ENCODE results near the gene NCR1.
"Not testable (repeated sequence)": the region's sequence is repeated elsewhere in the genome, so short reads cannot be mapped to it uniquely, and the experiment has no call there.

The NCR1 gene

GRCh38 chr19:54938906-54939305 is 33.0 kb downstream of the NCR1 start:
- in situ Hi-C loops (cut with HindIII; ENCODE audit: low sequenced_read_pairs): no loop called here
- no peak overlapping the region for H3K4me3 ChIP-seq (ENCODE audit: low read depth, low read length)
- no peak for TF ChIP-seq CTCF (IDR thresholded peaks at IDR 0.05; ENCODE audit: low read depth, low read length)
- DNase-seq (ENCODE audit: low read depth, low spot score): no peak

- DNase-seq (ENCODE audit: low read depth, low spot score); in situ Hi-C loops (cut with HindIII; ENCODE audit: low sequenced_read_pairs); H3K4me3 ChIP-seq (ENCODE audit: low read depth, low read length): not testable (repeated sequence)
Measured at GRCh38 chr19:54939538-54939937, 33.6 kb downstream of the NCR1 start.

GRCh38 chr19:54943772-54944361 is 37.9 kb downstream of the NCR1 start:
- in situ Hi-C loops (cut with HindIII; ENCODE audit: low sequenced_read_pairs); DNase-seq (ENCODE audit: low read depth, low spot score); H3K4me3 ChIP-seq (ENCODE audit: low read depth, low read length): not testable (repeated sequence)

GRCh38 chr19:54947381-54947780 is 41.4 kb downstream of the NCR1 start, which contains the start of gene NLRP7:
TSS of gene NLRP7 (minus strand) at chr19:54947530.
- in situ Hi-C loops (cut with HindIII; ENCODE audit: low sequenced_read_pairs): no loop called here
- no peak for DNase-seq (ENCODE audit: low read depth, low spot score)
- no peak within 1 kb of the TSS for H3K4me3 ChIP-seq (ENCODE audit: low read depth, low read length)
- TF ChIP-seq CTCF (IDR thresholded peaks at IDR 0.05; ENCODE audit: low read depth, low read length): no peak

- DNase-seq (ENCODE audit: low read depth, low spot score): no peak
Measured at GRCh38 chr19:54949412-54949811, 43.5 kb downstream of the NCR1 start.

GRCh38 chr19:54950580-54950979 is 44.6 kb downstream of the NCR1 start:
- in situ Hi-C loops (cut with HindIII; ENCODE audit: low sequenced_read_pairs); DNase-seq (ENCODE audit: low read depth, low spot score); H3K4me3 ChIP-seq (ENCODE audit: low read depth, low read length): not testable (repeated sequence)

More at GRCh38 chr19:54949412-54949811, 43.5 kb downstream of the NCR1 start:
- in situ Hi-C loops (cut with HindIII; ENCODE audit: low sequenced_read_pairs): no loop called here
- H3K4me3 ChIP-seq (ENCODE audit: low read depth, low read length): no peak overlapping the region
- no peak for TF ChIP-seq CTCF (IDR thresholded peaks at IDR 0.05; ENCODE audit: low read depth, low read length)

- in situ Hi-C loops (cut with HindIII; ENCODE audit: low sequenced_read_pairs): no loop called here
- TF ChIP-seq CTCF (IDR thresholded peaks at IDR 0.05; ENCODE audit: low read depth, low read length): no peak
- no peak overlapping the region for H3K4me3 ChIP-seq (ENCODE audit: low read depth, low read length)
- DNase-seq (ENCODE audit: low read depth, low spot score): peak; percentile 36
Measured at GRCh38 chr19:54952591-54953344, 46.8 kb downstream of the NCR1 start.

GRCh38 chr19:54953345-54953713 is 47.4 kb downstream of the NCR1 start:
- DNase-seq (ENCODE audit: low read depth, low spot score); H3K4me3 ChIP-seq (ENCODE audit: low read depth, low read length); in situ Hi-C loops (cut with HindIII; ENCODE audit: low sequenced_read_pairs): not testable (repeated sequence)

All from astrocyte of the spinal cord (primary cell).